22Rv1 (cell line): ENCODE measurements around the gene MEPE.

Experiments used
- ZFX ChIP-seq: fragments of 450-650 bp; IDR thresholded peaks from 2 replicates; pipeline ENCODE4 v1.6.1; 2017; ENCODE audit warnings: antibody characterized with exemption, borderline replicate concordance
- TF ChIP-seq, protein P1 (sequence below): fragments of 450-650 bp; IDR thresholded peaks from 2 replicates; pipeline ENCODE4 v1.5.1; 2017; ENCODE audit warnings: mild to moderate bottlenecking

DNA sequence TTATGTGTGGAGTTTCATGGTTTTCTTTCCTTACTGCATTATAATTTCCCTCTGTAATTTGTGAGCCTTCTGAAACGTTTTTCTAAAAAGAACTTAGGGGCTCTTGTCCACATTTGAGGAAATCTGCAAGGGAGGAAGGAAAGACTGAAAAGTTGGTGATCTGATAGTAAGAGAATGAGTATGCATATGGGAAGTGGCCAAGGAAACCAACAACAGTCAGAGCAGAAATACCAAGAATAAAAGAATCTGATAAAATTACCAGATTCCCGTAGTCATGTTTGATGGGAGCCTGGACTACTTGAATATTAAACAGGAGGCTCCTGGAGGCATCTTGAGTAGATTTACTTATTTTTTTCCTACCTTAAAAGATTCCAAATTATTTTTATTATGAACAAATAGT is 50.1 kb downstream of the MEPE start:
- TF ChIP-seq, protein P1, sequence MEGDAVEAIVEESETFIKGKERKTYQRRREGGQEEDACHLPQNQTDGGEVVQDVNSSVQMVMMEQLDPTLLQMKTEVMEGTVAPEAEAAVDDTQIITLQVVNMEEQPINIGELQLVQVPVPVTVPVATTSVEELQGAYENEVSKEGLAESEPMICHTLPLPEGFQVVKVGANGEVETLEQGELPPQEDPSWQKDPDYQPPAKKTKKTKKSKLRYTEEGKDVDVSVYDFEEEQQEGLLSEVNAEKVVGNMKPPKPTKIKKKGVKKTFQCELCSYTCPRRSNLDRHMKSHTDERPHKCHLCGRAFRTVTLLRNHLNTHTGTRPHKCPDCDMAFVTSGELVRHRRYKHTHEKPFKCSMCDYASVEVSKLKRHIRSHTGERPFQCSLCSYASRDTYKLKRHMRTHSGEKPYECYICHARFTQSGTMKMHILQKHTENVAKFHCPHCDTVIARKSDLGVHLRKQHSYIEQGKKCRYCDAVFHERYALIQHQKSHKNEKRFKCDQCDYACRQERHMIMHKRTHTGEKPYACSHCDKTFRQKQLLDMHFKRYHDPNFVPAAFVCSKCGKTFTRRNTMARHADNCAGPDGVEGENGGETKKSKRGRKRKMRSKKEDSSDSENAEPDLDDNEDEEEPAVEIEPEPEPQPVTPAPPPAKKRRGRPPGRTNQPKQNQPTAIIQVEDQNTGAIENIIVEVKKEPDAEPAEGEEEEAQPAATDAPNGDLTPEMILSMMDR: no peak
- no peak for TF ChIP-seq ZFX
